ENCODE measurements around the gene DMRTA2.
"Not testable (repeated sequence)": the region's sequence is repeated elsewhere in the genome, so short reads cannot be mapped to it uniquely, and the experiment has no call there.

The DMRTA2 gene

DNA sequence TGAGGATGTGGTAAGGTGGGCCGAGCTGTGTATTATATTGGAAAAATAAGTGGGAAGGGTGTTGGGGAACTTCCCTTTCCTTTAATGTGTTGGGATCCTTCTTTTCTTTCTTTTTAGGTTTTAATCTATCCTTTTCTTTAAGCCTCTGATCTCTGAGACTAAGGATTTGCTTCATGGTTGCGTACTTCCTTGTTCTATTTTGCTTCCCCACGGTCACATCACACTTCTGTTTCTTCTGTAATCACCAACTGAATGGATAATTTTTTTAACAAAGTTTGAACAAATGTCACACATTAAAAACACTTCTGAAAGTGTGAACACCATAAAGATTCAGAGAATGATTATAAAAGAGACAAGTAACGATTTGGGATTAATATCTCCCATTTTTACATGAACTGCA is 17.4 kb downstream of the DMRTA2 start:
- H3K27me3 Mint-ChIP-seq = peaks cover 61 to 75% of the 10 kb centered on the region in 2 donors
- no peak for DNase-seq

DNA sequence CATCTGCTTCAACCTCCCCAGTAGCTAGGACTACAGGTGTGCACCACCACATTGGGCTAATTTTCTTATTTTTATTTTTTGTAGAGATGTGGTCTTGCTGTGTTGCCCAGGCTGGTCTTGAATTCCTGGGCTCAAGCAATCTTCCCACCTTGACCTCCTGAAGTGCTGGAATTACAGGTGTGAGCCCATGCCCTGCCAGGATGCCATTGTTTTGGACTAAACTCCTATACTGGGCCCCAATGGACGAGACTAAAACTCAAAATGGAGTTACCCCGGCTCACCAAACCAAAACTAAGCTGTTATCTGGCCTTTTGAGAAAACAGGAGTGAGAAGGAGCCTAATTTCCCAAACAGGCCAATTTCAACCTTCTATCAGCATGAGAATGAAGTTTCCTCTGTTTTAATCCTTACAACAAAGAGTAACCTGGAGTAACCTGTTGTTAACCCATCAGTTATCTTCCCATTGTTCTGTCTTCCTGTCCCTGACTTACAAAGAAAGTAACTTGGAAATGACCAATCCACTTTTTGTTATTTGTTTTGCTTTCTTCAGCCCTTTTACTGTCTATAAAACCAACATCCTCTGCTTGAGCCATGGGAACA is 29.6 kb downstream of the DMRTA2 start:
- no peaks in the 10 kb centered on the region for H3K36me3 Mint-ChIP-seq (ENCODE audit: insufficient read depth)
- H3K27ac Mint-ChIP-seq = no peak overlapping the region
- H3K4me1 Mint-ChIP-seq (ENCODE audit: low read depth in 2 of 2) = no peaks in the 10 kb centered on the region
- no peak overlapping the region for H3K4me3 Mint-ChIP-seq
- ATAC-seq (replicated peaks) (no peak), DNase-seq (no peak)
- peaks cover 26 to 39% of the 10 kb centered on the region in 2 donors for H3K27me3 Mint-ChIP-seq
- H3K9me3 Mint-ChIP-seq = peaks cover 0 to 1% of the 10 kb centered on the region in 2 donors

More for the DNA sequence above, 17.4 kb downstream of the DMRTA2 start:
- Mint-ChIP-seq H3K4me1 (ENCODE audit: low read depth in 2 of 2) (no peaks in the 10 kb centered on the region), H3K4me3 (no peak overlapping the region), H3K27ac (no peak overlapping the region), H3K36me3 (ENCODE audit: insufficient read depth) (no peaks in the 10 kb centered on the region), H3K9me3 (no peaks in the 10 kb centered on the region)
- no peak for ATAC-seq (replicated peaks)

DNA sequence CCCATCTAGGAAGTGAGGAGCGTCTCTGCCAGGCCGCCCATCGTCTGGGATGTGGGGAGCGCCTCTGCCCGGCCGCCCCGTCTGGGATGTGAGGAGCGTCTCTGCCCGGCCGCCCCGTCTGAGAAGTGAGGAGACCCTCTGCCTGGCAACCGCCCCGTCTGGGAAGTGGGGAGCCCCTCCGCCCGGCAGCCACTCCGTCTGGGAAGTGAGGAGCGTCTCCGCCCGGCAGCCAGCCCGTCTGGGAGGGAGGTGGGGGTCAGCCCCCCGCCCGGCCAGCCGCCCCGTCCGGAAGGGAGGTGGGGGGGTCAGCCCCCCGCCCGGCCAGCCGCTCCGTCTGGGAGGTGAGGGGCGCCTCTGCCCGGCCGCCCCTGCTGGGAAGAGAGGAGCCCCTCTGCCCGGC is 41.7 kb downstream of the DMRTA2 start:
- not testable (repeated sequence) for H3K4me1 Mint-ChIP-seq (ENCODE audit: low read depth in 2 of 2); H3K36me3 Mint-ChIP-seq (ENCODE audit: insufficient read depth)

DNA sequence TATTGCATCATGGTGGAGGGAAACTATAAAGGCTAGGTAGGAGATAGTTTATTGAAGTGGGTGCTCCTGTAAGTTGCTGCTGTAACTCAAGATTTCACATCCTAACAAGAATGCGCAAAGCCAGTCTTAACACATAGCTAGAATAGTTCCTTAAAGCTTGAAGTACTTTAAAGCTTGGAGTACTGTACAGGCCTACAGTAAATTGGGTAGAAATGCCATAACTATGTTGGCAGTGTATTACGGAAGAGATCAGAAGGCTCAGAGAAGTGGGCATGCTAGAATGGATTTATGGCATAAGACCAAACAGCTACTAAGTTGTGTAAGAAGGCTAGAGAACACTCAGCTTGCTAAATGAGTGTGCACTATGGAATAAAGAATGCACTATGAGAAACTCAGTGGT is 44.5 kb downstream of the DMRTA2 start:
- Mint-ChIP-seq H3K27me3 (peaks cover 19 to 21% of the 10 kb centered on the region in 2 donors), H3K27ac (no peak overlapping the region), H3K4me3 (no peak overlapping the region), H3K4me1 (ENCODE audit: low read depth in 2 of 2) (no peaks in the 10 kb centered on the region), H3K36me3 (ENCODE audit: insufficient read depth) (no peaks in the 10 kb centered on the region), H3K9me3 (no peaks in the 10 kb centered on the region)
- DNase-seq = no peak
- no peak for ATAC-seq (replicated peaks)

More for the DNA sequence above, 41.7 kb downstream of the DMRTA2 start:
- DNase-seq; ATAC-seq (replicated peaks); H3K9me3 Mint-ChIP-seq; H3K4me3 Mint-ChIP-seq; H3K27ac Mint-ChIP-seq: not testable (repeated sequence)
- peaks cover 8 to 22% of the 10 kb centered on the region in 2 donors for H3K27me3 Mint-ChIP-seq

DNA sequence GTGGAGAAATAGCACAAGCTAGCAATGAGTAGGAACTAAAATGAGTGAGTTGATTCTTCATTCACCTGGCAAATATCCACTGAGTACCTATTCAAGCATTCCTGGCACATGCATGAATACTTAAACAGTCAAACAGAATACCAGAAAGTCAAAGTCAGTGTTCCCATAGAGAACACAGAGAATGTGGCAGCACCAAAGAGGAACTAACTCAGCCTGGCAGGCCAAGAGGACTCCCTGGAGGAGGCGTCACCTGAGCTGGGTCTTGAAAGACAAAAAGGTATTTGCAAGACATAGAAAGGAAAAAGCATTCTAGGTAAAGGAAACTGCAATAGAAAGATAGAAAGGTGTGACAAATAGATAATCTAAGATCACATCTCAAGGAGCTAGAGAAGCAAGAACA is 49.7 kb downstream of the DMRTA2 start:
- Mint-ChIP-seq H3K27me3 (peaks cover 49 to 54% of the 10 kb centered on the region in 2 donors), H3K36me3 (ENCODE audit: insufficient read depth) (no peaks in the 10 kb centered on the region), H3K4me3 (no peak overlapping the region), H3K27ac (no peak overlapping the region), H3K4me1 (ENCODE audit: low read depth in 2 of 2) (no peaks in the 10 kb centered on the region), H3K9me3 (no peaks in the 10 kb centered on the region)
- ATAC-seq (replicated peaks) = no peak
- DNase-seq = no peak

DNA sequence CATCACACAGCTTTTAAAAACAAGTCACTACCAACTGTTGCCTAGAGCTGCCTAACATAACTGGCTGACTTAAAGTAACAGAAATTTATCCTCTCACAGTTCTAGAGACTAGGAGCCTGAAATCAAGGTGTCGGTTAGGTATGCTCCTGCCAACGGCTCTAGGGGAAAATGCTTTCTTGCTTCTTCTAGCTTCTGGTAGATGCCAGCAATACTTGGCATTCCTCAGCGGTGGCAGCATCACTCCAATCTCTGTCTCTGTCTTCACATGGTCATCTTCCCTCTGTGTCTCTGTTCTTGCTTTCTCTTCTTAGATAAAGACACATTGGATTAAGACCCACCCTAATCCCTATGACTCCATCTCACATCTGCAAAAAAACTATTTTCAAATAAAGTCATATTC is 51.5 kb downstream of the DMRTA2 start:
- Mint-ChIP-seq H3K27ac (no peak overlapping the region), H3K27me3 (peaks cover 49 to 62% of the 10 kb centered on the region in 2 donors), H3K4me1 (ENCODE audit: low read depth in 2 of 2) (no peaks in the 10 kb centered on the region), H3K4me3 (no peak overlapping the region), H3K9me3 (no peaks in the 10 kb centered on the region), H3K36me3 (ENCODE audit: insufficient read depth) (no peaks in the 10 kb centered on the region)
- DNase-seq (no peak), ATAC-seq (replicated peaks) (no peak)

DNA sequence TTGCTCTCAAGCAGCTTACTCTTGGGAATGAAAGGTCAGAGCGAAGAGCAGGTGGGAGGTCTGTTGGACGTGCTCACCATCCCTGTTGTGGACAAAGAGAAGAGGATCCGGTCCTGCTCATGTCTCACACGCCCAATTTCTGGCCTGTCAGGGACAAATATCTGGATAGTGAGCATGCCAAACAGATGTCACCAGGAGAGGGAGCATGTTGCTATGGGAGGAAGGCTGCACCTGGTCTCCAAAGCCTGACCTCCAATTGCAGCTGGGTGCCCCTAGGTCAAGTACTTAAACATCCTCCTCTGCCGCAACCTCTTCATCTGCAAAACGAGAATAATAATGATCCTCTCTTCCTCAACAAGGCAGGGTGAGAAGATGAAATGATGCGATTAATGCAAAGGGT is 53.4 kb downstream of the DMRTA2 start:
- peaks cover 47 to 56% of the 10 kb centered on the region in 2 donors for H3K27me3 Mint-ChIP-seq
- DNase-seq (no peak), ATAC-seq (replicated peaks) (no peak)
- no peak overlapping the region for H3K4me3 Mint-ChIP-seq
- no peaks in the 10 kb centered on the region for H3K9me3 Mint-ChIP-seq
- no peak overlapping the region for H3K27ac Mint-ChIP-seq
- no peaks in the 10 kb centered on the region for H3K36me3 Mint-ChIP-seq (ENCODE audit: insufficient read depth)
- no peaks in the 10 kb centered on the region for H3K4me1 Mint-ChIP-seq (ENCODE audit: low read depth in 2 of 2)

DNA sequence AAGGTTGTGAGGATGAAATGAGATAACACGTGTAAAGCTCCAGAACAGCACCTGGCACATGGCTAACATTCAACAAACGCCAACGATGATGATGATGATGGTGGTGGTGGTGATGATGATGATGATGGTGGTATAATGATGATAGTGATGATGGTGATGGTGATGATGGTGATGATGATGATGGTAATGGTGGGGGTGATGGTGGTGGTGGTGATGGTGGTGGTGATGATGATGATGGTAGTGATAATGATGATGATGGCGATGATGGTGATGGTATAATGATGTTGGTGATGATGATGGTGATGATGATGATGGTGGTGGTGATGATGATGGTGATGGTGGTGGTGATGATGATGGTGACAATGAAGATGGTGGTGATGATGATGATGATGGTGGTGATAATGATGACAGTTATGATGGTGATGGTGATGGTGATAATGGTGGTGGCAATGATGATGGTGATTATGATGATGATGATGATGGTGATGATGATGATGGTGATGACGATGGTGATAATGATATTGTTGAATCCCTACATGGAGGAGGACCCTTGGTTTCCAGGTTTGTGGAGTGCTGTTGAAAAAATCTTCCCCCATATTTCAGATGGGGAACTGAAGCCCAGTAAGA is 54.1 kb downstream of the DMRTA2 start:
- DNase-seq (no peak), ATAC-seq (replicated peaks) (no peak)
- H3K9me3 Mint-ChIP-seq = no peaks in the 10 kb centered on the region
- H3K4me3 Mint-ChIP-seq = no peak overlapping the region
- H3K27me3 Mint-ChIP-seq = peaks cover 44 to 57% of the 10 kb centered on the region in 2 donors
- H3K27ac Mint-ChIP-seq = no peak overlapping the region
- no peaks in the 10 kb centered on the region for H3K36me3 Mint-ChIP-seq (ENCODE audit: insufficient read depth)
- H3K4me1 Mint-ChIP-seq (ENCODE audit: low read depth in 2 of 2) = no peaks in the 10 kb centered on the region

DNA sequence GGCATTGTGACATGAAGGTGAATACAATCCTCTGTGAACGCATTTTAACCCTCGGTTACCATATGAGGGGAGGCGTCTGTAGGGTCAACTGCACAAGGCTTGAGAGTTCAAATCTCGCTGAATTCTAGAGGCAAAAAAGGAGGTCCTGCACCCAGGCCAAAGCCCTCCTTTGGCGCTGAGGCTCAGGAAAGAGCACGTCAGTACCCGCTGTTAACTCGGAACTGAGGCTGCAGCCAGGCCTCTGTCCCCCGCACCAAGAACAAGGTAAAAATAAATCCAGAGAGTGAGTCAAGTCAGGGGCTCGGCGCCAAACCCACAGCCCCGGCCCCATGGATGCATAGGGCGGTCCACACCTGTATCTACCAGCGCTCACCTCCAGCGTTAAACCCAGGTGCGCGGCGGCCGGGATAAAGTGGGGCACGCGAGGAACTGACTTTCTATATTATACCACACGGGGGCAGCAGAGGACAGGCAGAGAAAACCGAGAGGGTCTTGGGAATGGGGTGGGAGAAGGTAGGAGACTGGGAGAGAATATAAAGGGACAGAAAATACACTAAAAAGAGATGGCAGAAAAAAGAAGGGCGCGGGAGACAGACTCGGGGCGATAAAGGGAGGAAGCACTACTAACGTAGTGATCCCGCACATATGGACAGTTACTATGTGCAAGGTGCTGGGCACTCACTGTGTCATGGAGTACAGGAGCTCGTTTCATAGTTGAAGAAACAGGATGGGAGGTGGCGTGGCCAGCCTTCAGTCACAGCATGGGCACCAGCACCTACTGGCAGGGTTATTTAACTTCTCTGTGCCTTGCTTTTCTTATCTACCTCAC is 54.9 kb downstream of the DMRTA2 start:
- Mint-ChIP-seq H3K36me3 (ENCODE audit: insufficient read depth) (no peaks in the 10 kb centered on the region), H3K4me3 (no peak overlapping the region), H3K4me1 (ENCODE audit: low read depth in 2 of 2) (no peaks in the 10 kb centered on the region), H3K9me3 (no peaks in the 10 kb centered on the region), H3K27ac (no peak overlapping the region), H3K27me3 (peaks cover 41 to 57% of the 10 kb centered on the region in 2 donors)
- DNase-seq (peak; percentile 14 to 29 (median 22)), ATAC-seq (replicated peaks) (no peak)

Data from effector memory CD8-positive, alpha-beta T cell (primary cell).